Heart left ventricle (tissue), 16 donors: Measurements from ENCODE around the gene LMF1. TPM values are rescaled to one million over a fixed set of nuclear protein-coding genes. Genes with fewer than 3 reads are reported as not detected.

Experiments
- ATAC-seq, 4 donors: fragments of 200-7000 bp; cut with Tn5 transposase; one replicate each; pipeline ENCODE4 v1.9.1; 2020 to 2022; ENCODE audit warnings: moderate library complexity in 4 of 4, mild to moderate bottlenecking in 3 of 4, moderate number of reproducible peaks in 1 of 4
- DNase-seq, 5 donors: peaks; one replicate each; pipeline ENCODE4 v3.0.0-alpha.2; 2020
- H3K27ac ChIP-seq, 12 donors: fragments of 200-600 bp; sonication (generic) in 4 of 12; one replicate each; pipeline versions ENCODE4 v1.5.0 to v1.8.0; 2016 to 2022; ENCODE audit warnings: mild to moderate bottlenecking in 2 of 12
- H3K27me3 ChIP-seq, 9 donors: fragments of 200-600 bp; sonication (generic) in 2 of 9; one replicate each; pipeline versions ENCODE4 v1.5.1 to v1.8.0; 2016 to 2022; ENCODE audit warnings: mild to moderate bottlenecking in 3 of 9
- H3K36me3 ChIP-seq, 9 donors: fragments of 200-600 bp; sonication (generic) in 2 of 9; one replicate each; pipeline versions ENCODE4 v1.5.0 to v1.8.0; 2018 to 2022; ENCODE audit warnings: mild to moderate bottlenecking in 2 of 9
- H3K4me1 ChIP-seq, 12 donors: fragments of 200-600 bp; sonication (generic) in 4 of 12; one replicate each; pipeline versions ENCODE4 v1.5.0 to v1.8.0; 2016 to 2022; ENCODE audit warnings: mild to moderate bottlenecking in 3 of 12
- H3K4me3 ChIP-seq, 12 donors: fragments of 200-600 bp; sonication (generic) in 4 of 12; one replicate each; pipeline versions ENCODE4 v1.5.0 to v1.8.0; 2017 to 2022; ENCODE audit warnings: mild to moderate bottlenecking in 9 of 12, moderate library complexity in 4 of 12
- H3K9me3 ChIP-seq, 12 donors: fragments of 200-600 bp; sonication (generic) in 4 of 12; one replicate each; pipeline versions ENCODE4 v1.5.0 to v1.8.0; 2016 to 2022; ENCODE audit warnings: mild to moderate bottlenecking in 1 of 12
- POLR2A ChIP-seq, 2 donors: fragments of 450-650 bp; IDR thresholded peaks; one replicate each; pipeline ENCODE4 v1.6.1; 2017; ENCODE audit warnings: antibody characterized with exemption in 2 of 2, mild to moderate bottlenecking in 2 of 2, moderate library complexity in 2 of 2
- WGBS, 4 donors: extraction: QIAGEN DNeasy Blood & Tissue Kit in 2 of 4; methylation state at CpG; one replicate each; pipeline versions ENCODE4 v1.1.5 to v1.1.7; 2013 to 2018; 5-methylcytosine and 5-hydroxymethylcytosine counted together
- intact Hi-C, 10 donors: fragments of 100-400 bp; cut with DNase I; formaldehyde crosslinking; loops; one replicate each; pipeline versions ENCODE4 v1.11.1 to v1.14.2; 2022
- polyA plus RNA-seq, 2 donors: library from polyadenylated mRNA; stranded (reverse); fragments of 200-250 nt; gene quantifications; one replicate each; pipeline ENCODE4 v1.2.3, GENCODE V29; 2013
- total RNA-seq, 9 donors: library from RNA; depleted of rRNA in 2 of 9; stranded (reverse); fragments of >200 nt in 2 of 9; fragmentation: NEBNext Ultra II Directional in 3 of 9; extraction: Animal tissue kit (Norgen Biotek cat#: 25700) in 3 of 9; gene quantifications; one replicate each; pipeline versions ENCODE4 v1.1.0 to v1.2.4, GENCODE V29; 2016 to 2023
- TF ChIP-seq, protein P1 (sequence below), 12 donors: fragments of 200-600 bp; sonication (generic) in 4 of 12; IDR thresholded peaks; one replicate each; pipeline versions ENCODE4 v1.5.0 to v1.8.0; 2018 to 2022; ENCODE audit warnings: antibody characterized with exemption in 12 of 12, mild to moderate bottlenecking in 5 of 12
- donor health status: ischemic (EF 13 %, LVEDD 7.1; RV severe dilation, severe dysfunction).
- donor health status: healthy with polysubstance abuse.
- donor health status: DM: no; HTN: yes; CAD: no.
- donor health status: DM: no; HTN: no; CAD: no.
- donor health status: ischemic (EF 25% LVEDD 6.9; RV normal size, moderate dysfunction).
- donor health status: ischemic (EF 25% LVEDD 5.7; RV mildly dilated, moderate dysfunction).
- donor health status: healthy.
- donor health status: DM: yes; HTN: yes; CAD: no.
- donor health status: ischemic (EF 35%, LVEDD 5.7; RV mildly dilated, moderate dysfunction).
- donor health status: nonischemic (EF 11% LVEDD 7.7; RV severe dilation, severe dysfunction).
- donor health status: DM: yes; HTN: yes; CAD: no.
- donor health status: PGD.
- donor health status: ischemic (EF 29% LVEDD 5.4; RV normal size, mild dysfunction).
- donor health status: nonischemic (EF 23%, LVEDD 6.1; RV moderate dilation, normal function).

LMF1 gene
- total and polyA plus RNA-seq, 11 donors: 4.3 to 19.2 (median 7.1) TPM

DNA sequence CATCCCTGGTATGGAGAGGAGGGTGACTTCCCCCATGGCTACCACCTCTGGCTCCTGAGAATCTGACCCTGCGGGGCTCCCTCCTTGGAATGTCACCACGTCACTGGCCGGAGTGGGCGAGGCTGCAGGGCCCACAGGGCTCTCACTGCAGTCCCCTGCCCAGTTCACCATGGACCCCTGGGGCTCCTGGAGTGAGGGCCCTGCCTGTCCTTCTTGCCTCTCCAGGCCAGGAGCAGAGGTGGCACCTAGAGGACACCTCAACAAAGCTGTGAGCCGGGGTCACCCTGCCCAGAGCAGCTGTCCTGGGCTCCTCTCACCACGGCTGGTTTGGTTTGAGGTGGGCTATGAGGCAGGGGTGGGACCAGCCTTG is 102.4 kb downstream of the LMF1 start:
- Histone ChIP-seq H3K36me3 (peaks cover 0 to 23% (median 6%) of the 10 kb centered on the region in 9 donors), H3K4me1 (no peaks in the 10 kb centered on the region), H3K9me3 (no peaks in the 10 kb centered on the region), H3K27me3 (no peaks in the 10 kb centered on the region), H3K27ac (no peak overlapping the region), H3K4me3 (no peak overlapping the region)
- WGBS, 4 donors: 89 to 97% (median 95%) methylated on average over 4 to 6 of the region's 6 CpGs
- ATAC-seq (no peak), DNase-seq (peak in 2 of 5 donors; percentile 16 to 57)
- TF ChIP-seq, protein P1, sequence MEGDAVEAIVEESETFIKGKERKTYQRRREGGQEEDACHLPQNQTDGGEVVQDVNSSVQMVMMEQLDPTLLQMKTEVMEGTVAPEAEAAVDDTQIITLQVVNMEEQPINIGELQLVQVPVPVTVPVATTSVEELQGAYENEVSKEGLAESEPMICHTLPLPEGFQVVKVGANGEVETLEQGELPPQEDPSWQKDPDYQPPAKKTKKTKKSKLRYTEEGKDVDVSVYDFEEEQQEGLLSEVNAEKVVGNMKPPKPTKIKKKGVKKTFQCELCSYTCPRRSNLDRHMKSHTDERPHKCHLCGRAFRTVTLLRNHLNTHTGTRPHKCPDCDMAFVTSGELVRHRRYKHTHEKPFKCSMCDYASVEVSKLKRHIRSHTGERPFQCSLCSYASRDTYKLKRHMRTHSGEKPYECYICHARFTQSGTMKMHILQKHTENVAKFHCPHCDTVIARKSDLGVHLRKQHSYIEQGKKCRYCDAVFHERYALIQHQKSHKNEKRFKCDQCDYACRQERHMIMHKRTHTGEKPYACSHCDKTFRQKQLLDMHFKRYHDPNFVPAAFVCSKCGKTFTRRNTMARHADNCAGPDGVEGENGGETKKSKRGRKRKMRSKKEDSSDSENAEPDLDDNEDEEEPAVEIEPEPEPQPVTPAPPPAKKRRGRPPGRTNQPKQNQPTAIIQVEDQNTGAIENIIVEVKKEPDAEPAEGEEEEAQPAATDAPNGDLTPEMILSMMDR (IDR thresholded peaks at IDR 0.05): no peak
- TF ChIP-seq POLR2A (IDR thresholded peaks at IDR 0.05): no peak
- intact Hi-C loops: no loop called here

GRCh38 chr16:867421-868385 is 103.1 kb downstream of the LMF1 start:
- intact Hi-C loops: no loop called here
- no peak for TF ChIP-seq POLR2A (IDR thresholded peaks at IDR 0.05)
- TF ChIP-seq, protein P1 (IDR thresholded peaks at IDR 0.05): no peak
- no peak for ATAC-seq
- peaks cover 0 to 23% (median 6%) of the 10 kb centered on the region in 9 donors for H3K36me3 ChIP-seq
- H3K27ac ChIP-seq: no peak overlapping the region
- H3K9me3 ChIP-seq: peaks cover 0 to 6% (median 0%) of the 10 kb centered on the region in 12 donors
- peak in 2 of 5 donors; percentile 18 to 57 for DNase-seq
- H3K4me3 ChIP-seq: no peak overlapping the region
- H3K4me1 ChIP-seq: no peaks in the 10 kb centered on the region
- no peaks in the 10 kb centered on the region for H3K27me3 ChIP-seq
- WGBS, 4 donors: 92 to 96% (median 95%) methylated on average over 14 to 34 of the region's 34 CpGs

- intact Hi-C loops: no loop called here
- peak in 1 of 5 donors; percentile 6 for DNase-seq
- Histone ChIP-seq H3K27me3 (no peaks in the 10 kb centered on the region), H3K4me1 (no peaks in the 10 kb centered on the region), H3K4me3 (no peak overlapping the region), H3K36me3 (peaks cover 0 to 23% (median 2%) of the 10 kb centered on the region in 9 donors), H3K27ac (no peak overlapping the region), H3K9me3 (peaks cover 0 to 19% (median 0%) of the 10 kb centered on the region in 12 donors)
- 90 to 93% (median 91%) methylated on average over 9 of the region's 9 CpGs for WGBS, 4 donors
- TF ChIP-seq, protein P1 (IDR thresholded peaks at IDR 0.05): no peak
- TF ChIP-seq POLR2A (IDR thresholded peaks at IDR 0.05): no peak
- no peak for ATAC-seq
Observed at GRCh38 chr16:866252-866896, 104.4 kb downstream of the LMF1 start.

DNA sequence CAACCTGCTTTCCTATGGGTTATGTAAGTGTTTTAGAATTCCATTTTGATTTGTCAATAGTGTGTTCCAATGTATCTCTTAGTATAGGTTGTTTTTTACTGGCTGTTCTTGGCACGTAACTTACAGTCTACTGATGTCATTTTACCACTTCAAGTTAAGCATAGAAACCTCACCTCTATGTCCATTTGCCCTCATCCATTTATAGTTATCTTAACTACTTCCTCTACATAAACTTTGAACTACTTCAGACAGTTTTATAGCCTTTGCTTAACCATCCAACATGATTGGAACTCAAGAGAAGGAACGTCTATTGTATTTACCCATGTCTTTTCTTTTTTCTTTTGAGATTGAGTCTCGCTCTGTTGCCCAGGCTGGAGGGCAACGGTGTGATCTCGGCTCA is 105.8 kb downstream of the LMF1 start:
- WGBS, 4 donors: 92 to 95% (median 94%) methylated on average over 5 of the region's 5 CpGs
- intact Hi-C loops: no loop called here
- Histone ChIP-seq H3K27ac (no peak overlapping the region), H3K27me3 (no peaks in the 10 kb centered on the region), H3K4me1 (no peaks in the 10 kb centered on the region), H3K36me3 (peaks cover 0 to 19% (median 2%) of the 10 kb centered on the region in 9 donors), H3K9me3 (peaks cover 0 to 20% (median 0%) of the 10 kb centered on the region in 12 donors), H3K4me3 (no peak overlapping the region)
- no peak for ATAC-seq
- peak in 1 of 5 donors; percentile 6 for DNase-seq
- TF ChIP-seq POLR2A (IDR thresholded peaks at IDR 0.05): no peak
- TF ChIP-seq, protein P1 (IDR thresholded peaks at IDR 0.05): no peak
